DND-41 (cell line): Measurements from ENCODE around the gene LY6G6F.

ENCODE experiments used
- EZH2 ChIP-seq: IDR thresholded peaks from 3 replicates; pipeline ENCODE4 v1.6.1; 2012; ENCODE audit warnings: borderline replicate concordance, low read depth, mild to moderate bottlenecking, moderate library complexity, low read length, inconsistent platforms; ENCODE audit not compliant: severe bottlenecking
- TF ChIP-seq, protein P1 (sequence below): IDR thresholded peaks from 2 replicates; pipeline ENCODE4 v1.5.1; 2012; ENCODE audit warnings: borderline replicate concordance, low read length, moderate library complexity, mild to moderate bottlenecking; ENCODE audit not compliant: poor library complexity, severe bottlenecking; ENCODE audit errors: extremely low read depth

DNA sequence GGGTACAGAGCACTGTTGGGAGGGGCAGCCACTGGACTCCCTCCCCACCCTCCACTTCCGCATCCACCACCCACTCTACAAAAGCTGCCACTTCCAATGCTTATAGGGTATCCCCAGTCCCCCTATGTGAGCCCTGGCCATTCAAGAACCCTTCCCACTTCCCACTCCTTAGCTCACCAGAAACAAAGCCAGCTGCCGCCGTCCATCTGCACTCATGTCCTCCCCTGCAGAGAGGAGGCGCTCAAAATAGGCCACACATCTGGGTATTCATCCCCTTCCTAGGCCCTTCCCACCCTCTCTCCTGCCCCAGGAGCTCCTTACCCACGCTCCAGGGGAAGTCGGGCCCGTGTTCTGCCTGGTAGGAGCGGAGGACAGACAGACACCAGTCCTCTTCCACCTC is 19.3 kb upstream of the LY6G6F start:
- TF ChIP-seq, protein P1, sequence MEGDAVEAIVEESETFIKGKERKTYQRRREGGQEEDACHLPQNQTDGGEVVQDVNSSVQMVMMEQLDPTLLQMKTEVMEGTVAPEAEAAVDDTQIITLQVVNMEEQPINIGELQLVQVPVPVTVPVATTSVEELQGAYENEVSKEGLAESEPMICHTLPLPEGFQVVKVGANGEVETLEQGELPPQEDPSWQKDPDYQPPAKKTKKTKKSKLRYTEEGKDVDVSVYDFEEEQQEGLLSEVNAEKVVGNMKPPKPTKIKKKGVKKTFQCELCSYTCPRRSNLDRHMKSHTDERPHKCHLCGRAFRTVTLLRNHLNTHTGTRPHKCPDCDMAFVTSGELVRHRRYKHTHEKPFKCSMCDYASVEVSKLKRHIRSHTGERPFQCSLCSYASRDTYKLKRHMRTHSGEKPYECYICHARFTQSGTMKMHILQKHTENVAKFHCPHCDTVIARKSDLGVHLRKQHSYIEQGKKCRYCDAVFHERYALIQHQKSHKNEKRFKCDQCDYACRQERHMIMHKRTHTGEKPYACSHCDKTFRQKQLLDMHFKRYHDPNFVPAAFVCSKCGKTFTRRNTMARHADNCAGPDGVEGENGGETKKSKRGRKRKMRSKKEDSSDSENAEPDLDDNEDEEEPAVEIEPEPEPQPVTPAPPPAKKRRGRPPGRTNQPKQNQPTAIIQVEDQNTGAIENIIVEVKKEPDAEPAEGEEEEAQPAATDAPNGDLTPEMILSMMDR = no peak
- TF ChIP-seq EZH2 = no peak
